ENCODE results near the gene PHEX.

DNA sequence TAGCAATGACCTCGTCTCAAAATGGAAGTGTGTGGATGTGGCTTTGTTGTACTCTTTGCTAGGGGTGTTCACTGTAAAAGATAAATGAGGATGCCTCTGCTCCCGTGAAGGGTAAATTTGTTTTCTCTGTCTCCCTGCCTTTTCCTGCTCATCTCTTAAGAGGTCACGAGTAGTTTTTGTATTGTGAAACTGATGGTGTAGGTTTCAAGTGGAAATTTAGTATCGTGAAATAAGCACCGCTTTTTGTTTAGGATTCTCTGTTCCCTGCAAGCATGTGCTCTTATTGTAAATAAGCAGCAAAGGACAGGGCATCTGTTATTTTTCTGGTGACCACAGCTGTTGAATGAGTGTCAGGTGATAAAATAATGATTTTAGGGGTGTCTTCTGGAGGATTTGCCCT, 104.6 kb downstream of the PHEX start:
- TF ChIP-seq, protein P1, sequence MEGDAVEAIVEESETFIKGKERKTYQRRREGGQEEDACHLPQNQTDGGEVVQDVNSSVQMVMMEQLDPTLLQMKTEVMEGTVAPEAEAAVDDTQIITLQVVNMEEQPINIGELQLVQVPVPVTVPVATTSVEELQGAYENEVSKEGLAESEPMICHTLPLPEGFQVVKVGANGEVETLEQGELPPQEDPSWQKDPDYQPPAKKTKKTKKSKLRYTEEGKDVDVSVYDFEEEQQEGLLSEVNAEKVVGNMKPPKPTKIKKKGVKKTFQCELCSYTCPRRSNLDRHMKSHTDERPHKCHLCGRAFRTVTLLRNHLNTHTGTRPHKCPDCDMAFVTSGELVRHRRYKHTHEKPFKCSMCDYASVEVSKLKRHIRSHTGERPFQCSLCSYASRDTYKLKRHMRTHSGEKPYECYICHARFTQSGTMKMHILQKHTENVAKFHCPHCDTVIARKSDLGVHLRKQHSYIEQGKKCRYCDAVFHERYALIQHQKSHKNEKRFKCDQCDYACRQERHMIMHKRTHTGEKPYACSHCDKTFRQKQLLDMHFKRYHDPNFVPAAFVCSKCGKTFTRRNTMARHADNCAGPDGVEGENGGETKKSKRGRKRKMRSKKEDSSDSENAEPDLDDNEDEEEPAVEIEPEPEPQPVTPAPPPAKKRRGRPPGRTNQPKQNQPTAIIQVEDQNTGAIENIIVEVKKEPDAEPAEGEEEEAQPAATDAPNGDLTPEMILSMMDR (IDR thresholded peaks at IDR 0.05; ENCODE audit: low read length): no peak
- no peak for TF ChIP-seq EZH2 (IDR thresholded peaks at IDR 0.05; ENCODE audit: borderline replicate concordance, low read length)
